OCI-M2 (cell line): Measurements from ENCODE around the gene PAX7.

Experiments used
- DNase-seq: peaks from one replicate; lab custom pipeline; 2025; ENCODE audit not compliant: unreplicated experiment; lab: John Stamatoyannopoulos, UW

The PAX7 gene

GRCh38 chr1:18618546-18619466, 11.8 kb upstream of the PAX7 start:
- DNase-seq = no peak

- no peak for DNase-seq
Measured at GRCh38 chr1:18619467-18619835, 11.2 kb upstream of the PAX7 start.

GRCh38 chr1:18628511-18628910, 2.1 kb upstream of the PAX7 start:
- no peak for DNase-seq

- DNase-seq = no peak
Measured at GRCh38 chr1:18629659-18630510, 761 bp upstream of the PAX7 start.

DNA sequence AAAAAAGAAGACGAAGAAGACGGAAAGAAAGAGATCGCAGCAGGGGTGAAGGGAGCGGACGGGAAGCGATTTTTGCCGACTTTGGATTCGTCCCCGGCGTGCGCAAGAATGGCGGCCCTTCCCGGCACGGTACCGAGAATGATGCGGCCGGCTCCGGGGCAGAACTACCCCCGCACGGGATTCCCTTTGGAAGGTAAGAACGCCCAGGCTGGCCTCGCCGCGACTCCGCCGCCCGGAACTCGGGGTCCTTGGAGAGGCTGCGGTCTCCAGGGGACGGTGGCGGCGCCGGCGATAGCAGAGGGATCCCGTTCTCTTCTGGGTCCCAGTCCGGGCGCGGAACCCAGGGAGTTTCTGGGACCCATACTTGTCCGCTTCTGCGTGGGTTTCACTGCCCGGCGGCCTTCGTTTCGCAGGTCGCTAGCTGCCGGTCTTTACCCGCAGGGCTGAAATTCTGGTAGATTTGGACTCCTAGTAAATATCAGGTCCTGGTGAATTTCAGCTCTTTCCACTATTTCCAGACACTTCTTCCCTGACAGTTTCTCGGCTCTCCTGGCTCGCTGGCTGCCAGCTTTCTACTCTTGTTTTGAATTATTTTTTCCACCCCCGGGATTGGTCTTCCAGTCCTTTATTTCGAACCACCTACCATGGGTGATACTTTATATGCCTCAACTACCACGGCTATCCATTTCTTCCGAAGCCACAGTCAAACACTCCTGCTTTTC, 1.0 kb downstream of the PAX7 start:
- no peak for DNase-seq

GRCh38 chr1:18632218-18632588, 1.6 kb downstream of the PAX7 start:
- DNase-seq = no peak

DNA sequence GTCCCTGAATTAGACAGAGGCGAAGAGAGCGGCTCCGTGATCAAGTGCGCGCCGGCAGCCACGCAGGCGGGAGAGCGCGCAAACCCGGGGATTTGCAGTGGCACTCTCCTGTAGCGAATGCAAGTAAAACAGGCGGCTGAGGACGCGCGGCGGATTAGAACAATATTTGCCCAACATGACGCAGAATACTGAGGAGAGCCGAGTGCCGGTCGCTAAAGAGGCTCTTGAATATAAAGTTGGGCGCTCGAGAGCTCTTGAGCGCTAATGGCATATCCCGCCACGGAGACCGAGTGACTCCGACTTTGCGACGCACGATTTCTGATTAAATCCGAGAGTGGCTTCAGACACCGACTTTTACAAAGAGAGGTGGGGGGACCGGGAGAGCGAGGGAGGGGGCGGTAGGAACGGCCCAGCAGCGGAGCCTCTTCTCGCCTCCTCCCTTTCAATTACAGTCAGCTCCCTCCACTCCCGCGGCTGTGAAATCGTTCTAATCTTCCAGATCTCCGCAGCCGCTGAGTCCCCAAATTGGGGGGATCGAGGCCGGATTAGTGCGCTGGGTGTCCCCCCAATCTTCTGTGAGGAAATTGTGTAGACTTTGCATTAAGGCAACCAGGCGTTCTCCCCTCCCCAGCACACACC, 2.3 kb downstream of the PAX7 start:
- no peak for DNase-seq

- no peak for DNase-seq
Measured at GRCh38 chr1:18633422-18634155, 2.9 kb downstream of the PAX7 start.

GRCh38 chr1:18634276-18634675, 3.6 kb downstream of the PAX7 start:
- no peak for DNase-seq

DNA sequence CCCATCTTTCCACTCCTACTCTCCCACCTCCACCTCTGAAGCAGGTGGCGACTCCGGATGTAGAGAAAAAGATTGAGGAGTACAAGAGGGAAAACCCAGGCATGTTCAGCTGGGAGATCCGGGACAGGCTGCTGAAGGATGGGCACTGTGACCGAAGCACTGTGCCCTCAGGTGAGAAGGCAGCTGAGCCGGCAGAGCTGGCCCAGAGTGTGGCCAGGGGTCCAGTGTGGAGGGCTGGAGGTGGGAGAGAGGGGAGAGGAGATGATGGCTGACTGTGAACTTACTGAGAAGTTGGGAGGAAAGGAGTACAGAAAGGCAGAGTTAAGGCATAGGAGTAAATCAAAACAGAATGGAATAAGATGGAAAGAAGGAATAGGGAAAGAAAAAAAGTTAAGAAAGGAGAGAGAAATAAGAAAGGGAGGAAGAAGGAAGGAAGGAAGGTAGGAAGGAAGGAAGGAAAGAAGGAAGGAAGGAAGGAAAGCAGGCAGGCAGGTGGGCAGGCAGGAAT, 4.5 kb downstream of the PAX7 start:
- DNase-seq = no peak

- DNase-seq = no peak
Measured at GRCh38 chr1:18635891-18636595, 5.4 kb downstream of the PAX7 start.

GRCh38 chr1:18636596-18637508, 6.2 kb downstream of the PAX7 start:
- no peak for DNase-seq

- DNase-seq = no peak
Measured at GRCh38 chr1:18637511-18637960, 6.9 kb downstream of the PAX7 start.

DNA sequence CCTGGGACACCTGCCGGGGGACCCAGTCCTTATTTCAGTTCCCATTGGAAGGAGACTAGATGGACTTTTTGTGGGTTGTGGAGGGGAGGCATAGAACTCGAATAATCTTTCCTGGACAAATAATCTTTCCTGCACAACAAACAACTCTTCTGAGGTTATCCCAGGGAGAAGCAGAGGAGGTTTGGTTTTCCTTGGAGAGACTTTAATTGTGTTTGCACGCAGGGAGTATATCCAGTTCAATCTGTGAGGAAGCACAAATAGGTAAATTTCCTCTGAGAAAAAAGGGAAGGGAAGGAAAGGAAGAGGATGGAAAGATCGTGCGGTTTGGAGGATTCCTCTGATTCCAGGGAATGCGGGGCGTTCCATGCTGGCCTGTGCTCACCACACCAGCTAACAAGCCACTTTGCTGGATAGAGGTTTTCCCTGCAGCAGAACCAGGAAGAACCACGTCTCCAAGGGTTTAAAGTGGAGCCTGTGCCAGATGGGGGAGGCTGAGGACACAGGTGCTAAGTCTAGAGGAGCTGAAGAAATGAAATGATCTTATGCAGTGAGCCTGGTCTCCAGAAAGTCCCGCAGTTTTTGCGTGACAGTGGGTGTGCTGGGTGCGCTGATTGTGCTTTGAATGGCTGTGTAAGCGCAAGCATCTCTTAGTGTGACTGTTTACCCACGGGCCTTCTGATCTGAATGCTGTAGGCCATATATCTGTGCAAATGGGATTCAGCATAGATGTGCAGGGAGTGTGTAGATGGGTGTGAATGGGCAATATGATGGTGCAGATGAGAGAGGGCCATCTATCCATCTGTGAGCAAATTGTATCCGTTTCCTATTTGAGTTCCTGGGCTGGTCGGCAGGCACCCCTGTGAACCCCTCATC, 7.6 kb downstream of the PAX7 start:
- DNase-seq = no peak

DNA sequence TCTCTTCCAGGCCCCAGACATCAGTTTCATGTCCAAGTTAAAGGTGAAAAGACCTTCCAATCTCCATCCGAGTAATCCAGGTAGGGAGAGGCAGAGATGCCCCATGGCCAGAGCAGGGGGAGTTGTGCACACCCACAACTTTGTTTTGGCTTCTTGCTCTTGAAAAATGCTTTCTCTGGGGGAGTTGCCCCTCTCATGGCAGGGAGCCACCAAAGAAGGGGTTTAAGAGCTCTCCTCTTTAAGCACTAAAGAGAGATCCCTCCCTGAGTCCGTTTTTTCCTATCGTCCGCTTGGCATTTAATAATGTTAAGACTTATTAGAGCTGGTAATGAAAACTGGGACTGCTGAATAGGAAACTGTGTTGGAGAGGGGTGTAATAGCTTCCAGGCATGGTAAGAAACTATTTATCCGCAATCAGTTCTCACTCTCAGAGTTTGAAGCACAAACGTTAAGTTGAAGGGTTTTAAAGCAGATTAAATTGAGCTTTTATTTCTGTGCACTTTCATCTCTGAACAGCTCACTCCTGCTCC, 8.3 kb downstream of the PAX7 start:
- no peak for DNase-seq

DNA sequence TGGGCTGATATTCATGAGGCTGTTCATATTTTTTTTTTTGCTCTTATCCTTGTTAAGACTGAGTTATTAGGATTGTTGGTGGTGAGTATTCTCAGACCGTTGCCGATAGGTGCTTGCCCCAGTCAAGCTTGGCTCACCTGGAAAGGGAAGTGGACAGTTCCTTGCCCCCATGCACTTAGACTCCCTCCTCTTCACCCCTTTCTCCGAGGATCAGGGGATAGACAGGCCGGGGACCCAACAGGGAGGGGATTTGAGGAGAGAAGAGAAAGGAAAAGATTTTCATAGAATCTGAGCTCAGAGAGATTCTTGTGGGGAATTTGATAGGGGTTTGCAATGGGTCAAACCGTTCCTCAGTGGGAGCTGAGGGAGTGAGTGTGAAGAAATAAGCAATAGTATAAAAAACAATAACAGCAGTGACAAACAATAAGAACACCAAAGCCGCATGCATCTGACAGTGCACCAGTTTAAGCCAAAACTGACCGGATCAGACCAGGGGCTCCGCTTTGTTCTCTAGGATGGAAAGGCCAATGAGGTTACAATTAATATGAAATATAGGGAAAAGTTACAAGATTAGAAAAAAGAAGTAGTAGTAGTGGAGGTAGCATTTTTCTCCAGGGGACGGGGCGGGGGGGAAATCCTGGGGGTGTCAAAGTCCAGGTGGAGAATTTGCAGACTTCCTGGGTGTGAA, 8.9 kb downstream of the PAX7 start:
- no peak for DNase-seq
